PC-3 (cell line): ENCODE results near the gene CDH4.
"Not testable (repeated sequence)": the region's sequence is repeated elsewhere in the genome, so short reads cannot be mapped to it uniquely, and the experiment has no call there.

Experiments used
- CTCF ChIP-seq: fragments of 300-600 bp; sonication (generic); conservative IDR thresholded peaks from 2 replicates; pipeline ENCODE4 v1.5.1; 2017; ENCODE audit warnings: antibody characterized with exemption, low read depth, mild to moderate bottlenecking, low read length
- EZH2 ChIP-seq: fragments of 300-600 bp; sonication (generic); IDR thresholded peaks from one replicate; pipeline ENCODE4 v1.6.1; 2017; ENCODE audit warnings: antibody characterized with exemption, mild to moderate bottlenecking, low read length; ENCODE audit not compliant: unreplicated experiment
- EZH2phosphoT487 ChIP-seq: fragments of 300-600 bp; sonication (generic); IDR thresholded peaks from 2 replicates; pipeline ENCODE4 v1.6.1; 2018; ENCODE audit warnings: mild to moderate bottlenecking, antibody characterized with exemption, low read length, borderline replicate concordance

DNA sequence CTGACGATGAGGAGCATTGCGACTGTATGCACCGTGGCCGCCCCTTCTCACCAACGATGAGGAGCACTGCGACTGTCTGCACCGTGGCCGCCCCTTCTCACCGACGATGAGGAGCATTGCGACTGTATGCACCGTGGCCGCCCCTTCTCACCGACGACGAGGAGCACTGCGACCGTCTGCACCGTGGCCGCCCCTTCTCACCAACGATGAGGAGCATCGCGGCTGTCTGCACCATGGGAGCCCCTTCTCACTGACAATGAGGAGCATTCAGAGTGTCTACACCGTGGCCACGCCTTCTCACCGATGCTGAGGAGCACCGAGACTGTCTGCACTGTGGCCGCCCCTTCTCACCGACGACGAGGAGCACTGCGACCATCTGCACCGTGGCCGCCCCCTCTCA lies 692.9 kb downstream of the CDH4 start:
- not testable (repeated sequence) for TF ChIP-seq EZH2, CTCF, EZH2phosphoT487
